Brain pericyte (primary cell): ENCODE results near the gene ATG16L2.
"Not testable (repeated sequence)": the region's sequence is repeated elsewhere in the genome, so short reads cannot be mapped to it uniquely, and the experiment has no call there.

Source experiments
- DNase-seq: peaks from one replicate; pipeline ENCODE4 v3.0.0-alpha.2; 2012; ENCODE audit warnings: low read depth, low spot score

ATG16L2 gene

DNA sequence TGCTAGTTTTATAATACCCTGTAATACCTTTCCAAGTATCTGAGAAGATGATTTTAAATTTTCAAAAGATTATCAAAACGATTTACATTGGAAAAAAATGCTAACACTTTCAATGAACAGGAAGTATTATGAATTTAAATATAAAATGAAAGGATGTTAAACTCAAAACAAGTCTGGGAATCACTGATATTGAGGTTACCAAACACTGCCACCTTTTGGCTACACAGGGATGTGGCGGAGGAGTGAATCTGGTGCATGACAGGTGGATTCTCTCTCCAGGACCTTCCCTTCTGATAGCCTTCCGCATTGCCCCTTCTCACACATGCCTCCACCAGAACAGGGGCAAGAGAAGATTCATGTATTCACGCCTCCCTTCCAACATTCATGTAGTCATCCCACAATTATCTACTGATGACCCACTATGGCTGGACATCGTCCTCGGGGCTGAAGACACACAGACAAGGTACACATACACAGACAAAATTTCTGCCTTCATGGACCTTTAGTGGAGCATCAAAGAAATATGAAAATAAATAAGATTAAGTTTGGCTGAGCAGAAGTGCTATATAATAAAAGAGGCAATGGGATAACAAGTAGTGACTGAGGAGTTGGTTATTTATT lies 34.7 kb downstream of the ATG16L2 start:
- no peak for DNase-seq

DNA sequence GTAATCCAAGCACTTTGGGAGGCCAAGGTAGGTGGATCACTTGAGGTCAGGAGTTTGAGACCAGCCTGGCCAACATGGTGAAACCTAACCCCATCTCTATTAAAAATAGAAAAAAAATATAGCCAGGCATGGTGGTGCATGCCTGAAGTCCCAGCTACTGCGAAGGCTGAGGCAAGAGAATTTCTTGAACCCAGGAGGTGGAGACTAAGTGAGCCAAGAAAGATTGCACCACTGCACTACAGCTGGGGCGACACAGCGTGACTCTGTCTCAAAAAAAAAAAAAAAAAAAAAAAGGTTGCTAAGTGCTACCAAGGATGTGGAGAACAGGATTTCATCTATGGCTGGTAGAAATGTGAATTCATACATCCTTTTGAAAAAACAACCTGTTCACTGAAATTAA lies 36.6 kb downstream of the ATG16L2 start:
- no peak for DNase-seq

DNA sequence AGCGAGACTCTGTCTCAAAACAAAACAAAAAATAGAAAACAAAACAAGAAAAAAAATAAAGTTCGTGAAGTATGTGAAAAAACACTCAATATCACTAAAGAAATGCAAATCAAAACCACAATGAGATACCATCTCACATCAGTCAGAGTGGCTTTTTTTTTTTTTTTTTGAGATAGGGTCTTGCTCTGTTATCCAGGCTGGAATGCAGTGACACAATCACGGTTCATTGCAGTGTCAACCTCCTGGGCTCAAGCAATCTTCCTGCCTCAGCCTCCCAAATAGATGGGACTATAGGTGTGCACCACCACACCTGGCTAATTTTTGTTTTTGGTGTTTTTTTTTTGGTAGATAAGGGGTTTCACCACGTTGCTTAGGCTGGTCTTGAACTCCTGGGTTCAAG lies 37.5 kb downstream of the ATG16L2 start:
- no peak for DNase-seq

DNA sequence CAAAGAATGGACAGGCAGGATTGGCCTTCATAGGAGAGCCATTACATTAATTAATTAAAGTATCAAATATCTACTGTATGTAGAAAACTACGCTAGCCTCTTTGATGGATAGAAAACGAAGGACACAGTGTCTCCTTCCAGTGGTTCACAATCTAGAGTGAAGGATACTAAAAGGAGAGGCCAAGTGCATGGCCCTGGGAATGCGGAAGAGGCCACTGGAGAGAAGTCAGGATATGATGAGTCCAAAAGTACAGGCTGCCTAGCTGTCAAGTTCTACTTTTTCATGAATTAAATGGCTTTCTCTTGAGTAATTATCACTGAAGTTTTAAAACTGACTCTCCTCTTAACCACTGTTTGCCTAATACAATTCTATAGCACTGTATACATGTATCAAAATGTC lies 41.9 kb downstream of the ATG16L2 start:
- DNase-seq = no peak

DNA sequence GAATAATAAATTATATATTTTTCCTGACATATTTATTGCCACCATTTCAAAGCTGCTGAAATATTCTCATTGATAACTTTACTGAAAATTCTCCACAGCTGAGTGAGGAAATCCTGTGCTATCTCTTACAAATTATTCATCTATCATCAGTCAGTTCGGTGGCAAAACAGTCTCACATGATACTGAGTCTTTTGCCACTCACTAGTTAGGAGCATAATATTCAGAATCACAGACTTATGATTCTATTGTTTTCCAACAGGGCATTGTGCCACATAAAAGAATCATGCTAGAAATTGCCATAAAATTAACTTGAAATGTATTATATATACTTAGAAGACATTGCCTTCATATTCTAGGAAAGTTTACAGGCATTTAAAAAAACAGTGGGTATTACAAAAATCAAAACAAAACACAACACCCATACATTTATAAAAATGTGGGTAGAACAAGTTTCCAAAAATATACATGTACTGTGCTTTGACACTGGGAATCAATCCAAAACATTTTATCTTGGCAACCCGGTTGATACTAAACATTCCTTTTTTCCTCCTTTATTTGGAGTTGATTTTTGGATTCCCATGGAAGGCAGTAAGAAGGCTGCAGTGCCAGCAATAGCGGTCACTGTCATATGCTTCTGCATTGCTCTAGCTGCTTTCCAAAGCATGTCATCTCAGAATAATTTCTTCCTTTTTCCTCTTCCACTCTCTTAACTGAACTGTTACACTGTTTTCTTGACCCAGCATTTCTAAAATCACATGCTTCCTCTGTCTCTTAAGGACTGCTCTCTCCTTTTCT lies 42.5 kb downstream of the ATG16L2 start:
- no peak for DNase-seq

DNA sequence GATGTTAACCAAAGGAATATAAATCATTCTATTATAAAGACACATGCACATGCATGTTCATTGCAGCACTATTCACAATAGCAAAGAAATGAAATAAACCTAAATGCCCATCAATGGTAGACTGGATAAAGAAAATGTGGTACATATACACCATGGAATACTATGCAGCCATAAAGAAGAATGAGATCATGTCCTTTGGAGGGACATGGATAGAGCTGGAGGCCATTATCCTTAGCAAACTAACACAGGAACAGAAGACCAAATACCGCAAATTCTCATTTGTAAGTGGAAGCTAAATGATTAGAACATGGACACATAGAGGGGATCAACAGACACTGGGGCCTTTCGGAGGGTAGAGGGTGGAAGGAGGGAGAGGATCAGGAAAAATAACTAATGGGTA lies 44.1 kb downstream of the ATG16L2 start:
- DNase-seq = not testable (repeated sequence)

DNA sequence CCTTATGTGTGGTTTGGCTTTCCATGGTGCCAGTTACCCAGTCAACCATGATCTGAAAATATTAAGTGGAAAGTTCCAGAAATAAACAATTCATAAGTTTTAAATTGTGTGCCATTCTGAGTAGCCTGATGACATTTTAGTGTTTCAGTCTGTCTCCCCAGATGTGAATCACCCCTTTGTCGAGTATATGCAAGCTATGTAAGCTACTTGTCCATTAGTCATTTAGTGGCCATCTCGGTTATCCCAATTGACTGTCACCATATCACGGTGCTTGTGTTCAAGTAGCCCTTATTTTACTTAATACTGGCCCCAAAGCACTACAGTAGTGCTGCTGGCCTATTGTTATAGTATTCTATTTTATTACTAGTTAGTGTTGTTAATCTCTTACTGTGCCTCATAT lies 44.9 kb downstream of the ATG16L2 start:
- no peak for DNase-seq

DNA sequence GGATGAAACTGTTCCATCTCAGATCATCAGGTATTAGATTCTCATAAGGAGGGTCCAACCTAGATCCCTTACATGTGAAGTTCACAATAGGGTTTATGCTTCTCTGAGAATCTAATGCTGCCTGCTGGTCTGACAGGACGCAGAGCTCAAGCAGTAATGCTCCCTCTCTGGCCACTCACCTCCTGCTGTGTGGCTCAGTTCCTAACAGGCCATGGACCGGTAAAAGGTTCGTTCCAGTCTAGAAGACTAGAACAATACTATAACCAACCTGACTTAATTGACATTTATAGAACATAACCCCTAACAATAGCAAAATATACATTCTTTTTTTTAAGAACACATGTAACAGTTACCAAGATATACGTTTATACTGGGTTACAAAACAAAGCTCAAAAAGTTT lies 45.8 kb downstream of the ATG16L2 start:
- no peak for DNase-seq

DNA sequence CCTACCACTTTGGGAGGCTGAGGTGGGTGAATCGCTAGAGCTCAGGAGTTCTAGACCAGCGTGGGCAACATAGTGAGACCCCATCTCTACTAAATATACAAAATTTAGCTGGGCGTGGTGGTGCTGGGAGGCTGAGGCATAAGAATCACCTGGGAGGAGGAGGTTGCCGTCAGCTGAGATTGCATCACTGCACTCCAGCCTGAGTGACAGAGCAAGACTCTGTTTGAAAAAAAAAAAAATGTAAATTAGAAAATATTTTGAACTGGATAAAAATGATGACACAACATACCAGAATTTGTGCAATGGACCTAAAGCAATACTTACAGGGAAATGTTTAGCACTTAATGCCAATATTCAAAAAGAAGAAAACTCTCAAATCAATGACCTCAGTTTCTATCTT lies 46.4 kb downstream of the ATG16L2 start:
- no peak for DNase-seq

DNA sequence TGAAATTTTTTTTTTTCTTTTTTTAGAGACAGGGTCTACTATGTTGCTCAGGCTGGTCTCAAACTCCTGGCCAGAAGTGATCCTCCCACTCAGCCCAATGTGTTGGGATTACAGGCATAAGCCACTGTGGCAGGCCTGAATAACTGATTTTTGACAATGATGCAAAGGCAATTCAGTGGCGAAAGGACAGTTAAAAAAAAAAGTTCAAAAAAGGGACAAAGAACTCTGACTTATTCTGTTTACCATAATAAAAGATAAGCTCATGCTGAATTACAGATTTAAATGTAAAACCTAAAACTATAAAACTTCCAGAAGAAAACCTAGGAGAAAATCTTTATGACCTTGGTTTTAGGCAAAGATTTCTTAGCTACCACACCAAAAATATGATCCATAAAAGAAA lies 48.9 kb downstream of the ATG16L2 start:
- no peak for DNase-seq

DNA sequence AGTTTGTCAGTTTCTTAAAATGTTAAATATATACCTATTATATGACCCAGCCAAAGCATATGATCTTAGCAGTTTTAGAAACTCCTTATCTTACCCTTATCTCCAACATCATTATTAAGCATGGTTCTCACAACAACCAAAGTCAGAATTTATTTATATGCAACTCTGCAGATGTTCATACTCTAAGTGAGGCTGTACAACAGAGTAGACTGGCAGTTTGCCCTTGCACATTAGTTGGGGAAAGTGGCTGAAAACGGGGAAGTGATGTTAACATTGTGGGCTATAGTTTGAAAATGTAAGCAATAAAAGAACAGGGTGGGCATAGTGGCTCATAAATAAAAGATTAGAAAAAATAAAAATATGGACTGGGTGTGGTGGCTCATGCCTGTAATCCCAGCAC lies 49.7 kb downstream of the ATG16L2 start:
- DNase-seq = no peak

DNA sequence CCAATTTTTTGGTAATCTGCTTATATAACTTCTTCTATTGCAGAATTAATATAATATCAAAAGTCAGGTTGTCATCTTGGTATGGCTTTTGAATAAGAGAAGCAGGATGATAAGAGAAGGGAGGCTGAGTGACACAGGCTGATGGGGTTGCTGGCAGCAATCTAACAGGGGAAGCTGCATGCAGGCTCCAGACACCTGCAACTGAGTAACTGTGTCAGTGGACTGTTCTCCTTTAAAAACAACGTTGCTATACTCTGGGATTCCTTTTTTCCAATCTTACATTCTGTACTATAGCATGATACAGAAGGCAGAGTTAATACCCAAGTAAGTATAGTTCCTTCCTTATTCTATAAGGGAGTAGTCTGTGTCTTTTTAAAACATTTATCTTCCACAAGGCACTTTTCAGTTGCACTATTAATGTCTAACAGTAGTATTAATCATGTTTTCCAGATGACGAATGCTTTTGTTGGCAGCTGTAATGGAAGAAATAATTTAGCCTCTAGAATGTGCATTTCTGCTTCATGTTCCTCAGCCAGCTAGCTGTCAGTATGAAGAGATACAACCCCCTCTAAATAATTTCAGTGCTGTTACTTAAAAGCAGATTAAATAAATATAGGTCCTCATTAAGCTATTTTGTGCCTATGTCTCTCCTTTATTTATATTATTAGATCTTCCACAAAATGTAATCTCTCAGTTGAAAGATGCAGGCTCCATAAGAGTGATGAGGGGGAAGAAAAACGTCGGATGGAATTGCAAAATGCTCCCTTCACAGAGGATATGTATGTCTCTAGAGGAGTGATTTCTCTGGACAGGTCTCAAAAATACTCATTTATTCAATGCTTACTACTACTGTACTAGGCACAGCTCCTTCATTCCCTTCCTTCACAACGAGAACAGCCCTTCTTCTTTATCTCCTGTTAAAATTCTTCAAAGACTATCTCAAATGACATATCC lies 50.8 kb downstream of the ATG16L2 start:
- DNase-seq = no peak

DNA sequence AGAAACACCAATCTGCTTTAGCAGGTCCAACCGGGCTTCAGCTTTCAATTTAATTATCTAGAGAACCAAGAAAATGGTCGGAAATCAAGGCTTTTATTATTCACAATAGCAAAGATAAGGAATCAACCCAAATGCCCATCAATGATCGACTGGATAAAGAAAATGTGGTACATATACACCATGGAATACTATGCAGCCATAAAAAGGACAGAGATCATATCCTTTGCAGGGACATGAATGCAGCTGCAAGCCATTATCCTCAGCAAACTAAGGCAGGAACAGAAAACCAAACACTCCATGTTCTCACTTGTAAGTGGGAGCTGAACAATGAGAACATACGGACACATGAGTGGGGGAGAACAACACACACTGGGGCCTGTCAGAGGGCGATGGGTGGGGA lies 53.8 kb downstream of the ATG16L2 start:
- DNase-seq = no peak

DNA sequence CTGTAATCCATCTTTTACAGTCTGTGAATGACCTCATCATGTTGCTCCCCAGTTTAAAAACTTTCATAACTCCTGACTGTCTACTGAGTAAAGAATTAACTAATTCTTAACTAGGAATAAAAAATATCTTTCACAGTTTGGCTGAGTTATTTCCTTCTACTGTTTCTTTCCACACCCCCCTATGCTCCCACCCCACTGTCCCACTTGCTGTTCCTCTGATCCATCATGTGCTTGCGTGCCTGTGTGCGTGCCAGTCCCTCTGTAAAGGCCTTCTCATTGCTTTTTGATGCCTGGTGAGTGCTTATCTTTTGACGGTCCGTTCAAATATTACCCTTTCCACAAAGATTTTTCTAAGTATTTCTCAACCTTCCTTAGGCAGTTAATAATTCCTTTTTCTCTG lies 55.6 kb downstream of the ATG16L2 start:
- no peak for DNase-seq

DNA sequence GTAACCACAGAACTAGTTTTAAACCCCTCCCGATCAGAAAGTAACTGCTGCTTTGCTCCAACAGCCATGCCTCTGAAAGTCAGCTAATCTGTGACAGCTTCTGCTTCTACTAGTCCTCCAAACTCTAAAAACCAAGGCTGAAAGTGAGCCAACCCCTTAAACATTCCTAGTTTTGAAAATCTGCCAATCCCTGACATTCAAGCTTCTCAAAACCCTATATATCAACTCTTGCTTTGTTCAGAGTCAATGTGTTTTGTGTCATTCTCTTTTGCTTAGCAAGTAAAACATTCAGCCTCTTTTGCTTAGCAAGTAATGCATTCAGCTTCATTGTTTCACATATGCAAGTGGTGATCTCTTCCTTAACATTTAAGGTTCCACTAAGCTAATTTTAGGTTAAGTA lies 56.9 kb downstream of the ATG16L2 start:
- DNase-seq = no peak

DNA sequence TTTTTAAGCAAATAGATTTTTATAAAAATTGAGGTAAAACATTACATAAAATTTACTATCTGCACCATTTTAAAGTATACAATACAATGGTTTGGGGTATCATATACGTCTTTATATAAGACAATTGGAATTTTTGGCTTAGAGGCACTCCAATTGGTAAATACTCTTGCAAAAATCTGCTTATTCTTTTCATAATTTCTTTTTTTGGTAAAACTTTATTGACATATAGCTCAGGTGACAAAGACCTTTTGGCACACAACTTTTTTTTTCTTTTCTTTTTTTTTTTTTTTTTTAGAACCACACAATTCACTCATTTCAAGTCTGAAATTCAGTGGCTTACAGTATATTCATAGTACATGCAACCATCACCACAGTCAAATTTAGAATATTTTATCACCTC lies 57.8 kb downstream of the ATG16L2 start:
- DNase-seq = no peak

DNA sequence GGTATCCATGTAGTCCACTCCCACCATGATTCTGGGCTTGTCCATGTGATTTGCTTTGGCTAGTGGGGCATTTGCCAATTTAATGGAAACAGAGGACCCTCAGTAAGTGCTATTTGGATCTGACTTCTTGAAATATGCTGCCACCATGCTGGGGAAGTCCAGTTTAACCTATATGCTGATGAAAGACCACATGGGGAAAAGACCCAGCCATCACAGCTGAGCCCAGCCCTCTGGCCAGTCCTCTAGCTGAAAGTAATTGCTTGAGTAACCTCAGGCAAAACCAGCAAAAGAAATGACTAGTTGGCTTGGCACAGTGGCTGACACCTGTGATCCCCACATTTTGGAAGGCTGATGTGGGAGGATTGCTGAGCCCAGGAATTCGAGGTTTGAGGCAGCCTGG lies 61.5 kb downstream of the ATG16L2 start:
- no peak for DNase-seq

DNA sequence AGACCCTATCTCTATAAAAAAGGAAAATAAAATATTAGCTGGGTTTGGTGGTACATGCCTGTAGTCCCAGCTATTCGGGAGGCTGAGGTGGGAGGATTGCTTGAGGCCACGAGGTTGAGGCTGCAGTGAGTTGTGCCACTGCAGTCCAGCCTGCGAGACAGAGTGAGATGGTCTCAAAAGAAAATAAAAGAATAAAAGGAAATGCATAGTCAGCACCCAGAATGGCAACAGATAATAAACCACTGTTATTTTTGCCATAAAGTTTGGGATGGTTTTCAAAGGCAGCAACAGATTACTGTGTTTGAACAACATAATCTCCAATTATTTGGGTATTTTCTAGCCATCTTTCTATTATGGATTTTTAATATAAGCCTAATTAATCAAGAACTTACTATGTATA lies 61.9 kb downstream of the ATG16L2 start:
- DNase-seq = no peak
